GM12891 (cell line): ENCODE results near the gene ZYX.

Experiments
- POLR2A ChIP-seq: IDR thresholded peaks from 2 replicates; pipeline ENCODE4 v1.6.1; 2011; ENCODE audit warnings: low read depth, low read length, control low read depth
- POLR2AphosphoS5 ChIP-seq: IDR thresholded peaks from 2 replicates; pipeline ENCODE4 v1.6.1; 2011; ENCODE audit warnings: low read depth, low read length, control low read depth
- POU2F2 ChIP-seq: IDR thresholded peaks from 2 replicates; pipeline ENCODE4 v1.6.1; 2011; ENCODE audit warnings: low read depth, mild to moderate bottlenecking, control low read depth, low read length, moderate library complexity
- SPI1 ChIP-seq: IDR thresholded peaks from 2 replicates; pipeline ENCODE4 v1.6.1; 2011; ENCODE audit warnings: low read depth, low read length, control low read depth
- TAF1 ChIP-seq: IDR thresholded peaks from 2 replicates; pipeline ENCODE4 v1.6.1; 2011; ENCODE audit warnings: low read depth, low read length, control low read depth

GRCh38 chr7:143401265-143401664, 20.1 kb downstream of the ZYX start:
- no peak for TF ChIP-seq TAF1
- no peak for TF ChIP-seq POLR2AphosphoS5
- no peak for TF ChIP-seq POLR2A
- TF ChIP-seq SPI1: no peak
- no peak for TF ChIP-seq POU2F2
